ENCODE measurements around the gene MAML3. TPM values are rescaled to one million over a fixed set of nuclear protein-coding genes. Genes with fewer than 3 reads are reported as not detected.

The MAML3 gene
- total RNA-seq, 4 donors from 2014 or later, result 2.4 to 50.5 (median 17.8) TPM

DNA sequence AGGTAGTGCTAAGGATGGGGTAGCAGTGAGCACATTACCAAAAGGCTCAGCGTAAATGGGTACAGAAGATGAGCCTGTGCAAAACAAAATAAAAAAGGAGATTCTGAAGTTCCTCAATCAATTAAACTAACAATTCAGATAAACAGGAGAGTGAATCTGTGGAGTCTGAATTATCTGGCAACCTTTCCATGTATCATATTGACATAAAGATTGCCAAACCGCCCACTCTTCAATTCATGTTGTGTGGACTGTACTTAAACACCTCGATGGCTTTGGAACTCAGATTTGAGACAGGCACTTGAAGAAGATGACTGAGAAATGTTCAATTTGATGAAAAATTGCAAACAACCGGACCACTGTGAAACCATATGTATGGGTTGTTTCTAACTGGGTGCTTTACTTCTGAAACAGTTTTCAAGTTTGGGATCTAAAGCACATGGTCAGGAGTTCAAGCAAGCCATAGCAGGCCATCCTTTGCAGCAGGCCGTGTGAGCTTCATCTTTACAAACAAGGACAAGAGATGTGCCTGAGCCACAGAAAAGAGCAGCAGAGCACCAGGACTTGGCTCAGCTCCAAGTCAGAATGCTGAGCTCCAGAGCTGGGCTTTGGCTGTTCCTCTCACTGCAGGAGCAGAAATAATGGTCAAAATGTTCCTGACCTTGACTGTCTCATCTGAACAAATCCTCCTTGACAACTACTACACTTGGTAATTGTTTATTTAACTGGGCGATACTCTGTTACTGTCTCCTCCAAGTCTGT, 380.2 kb downstream of the MAML3 start:
- TF ChIP-seq, protein P1, sequence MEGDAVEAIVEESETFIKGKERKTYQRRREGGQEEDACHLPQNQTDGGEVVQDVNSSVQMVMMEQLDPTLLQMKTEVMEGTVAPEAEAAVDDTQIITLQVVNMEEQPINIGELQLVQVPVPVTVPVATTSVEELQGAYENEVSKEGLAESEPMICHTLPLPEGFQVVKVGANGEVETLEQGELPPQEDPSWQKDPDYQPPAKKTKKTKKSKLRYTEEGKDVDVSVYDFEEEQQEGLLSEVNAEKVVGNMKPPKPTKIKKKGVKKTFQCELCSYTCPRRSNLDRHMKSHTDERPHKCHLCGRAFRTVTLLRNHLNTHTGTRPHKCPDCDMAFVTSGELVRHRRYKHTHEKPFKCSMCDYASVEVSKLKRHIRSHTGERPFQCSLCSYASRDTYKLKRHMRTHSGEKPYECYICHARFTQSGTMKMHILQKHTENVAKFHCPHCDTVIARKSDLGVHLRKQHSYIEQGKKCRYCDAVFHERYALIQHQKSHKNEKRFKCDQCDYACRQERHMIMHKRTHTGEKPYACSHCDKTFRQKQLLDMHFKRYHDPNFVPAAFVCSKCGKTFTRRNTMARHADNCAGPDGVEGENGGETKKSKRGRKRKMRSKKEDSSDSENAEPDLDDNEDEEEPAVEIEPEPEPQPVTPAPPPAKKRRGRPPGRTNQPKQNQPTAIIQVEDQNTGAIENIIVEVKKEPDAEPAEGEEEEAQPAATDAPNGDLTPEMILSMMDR (IDR thresholded peaks at IDR 0.05), result no peak
- TF ChIP-seq POLR2A (IDR thresholded peaks at IDR 0.05), result no peak
- intact Hi-C loops (cut with DNase I; ENCODE audit: low total_unique reads), result no loop called here
- Histone ChIP-seq H3K4me3 (no peak overlapping the region), H3K4me1 (no peaks in the 10 kb centered on the region), H3K27me3 (no peaks in the 10 kb centered on the region), H3K9me3 (no peaks in the 10 kb centered on the region), H3K36me3 (no peaks in the 10 kb centered on the region), H3K27ac (no peak overlapping the region)
- DNase-seq, result no peak

DNA sequence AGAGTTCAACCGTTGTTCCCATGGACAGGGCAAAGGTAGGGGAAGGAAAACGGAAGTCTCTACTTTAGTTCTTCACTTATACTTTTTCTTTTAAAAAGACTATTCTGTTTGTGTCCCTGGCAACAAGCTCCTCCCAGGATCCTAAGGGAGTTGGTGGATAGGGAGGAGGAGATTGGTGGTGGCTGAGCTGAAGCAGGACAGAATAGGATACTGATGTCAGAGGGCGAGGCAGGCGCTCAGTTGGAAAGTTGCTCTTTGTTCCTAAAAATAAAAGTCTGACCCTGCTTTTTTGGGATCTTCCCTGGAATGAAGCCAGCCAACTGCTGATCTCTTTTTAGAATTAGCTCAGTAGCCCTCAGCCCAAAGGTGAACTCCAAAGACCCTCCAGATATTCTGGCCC, 383.6 kb downstream of the MAML3 start:
- no peak for TF ChIP-seq POLR2A (IDR thresholded peaks at IDR 0.05)
- TF ChIP-seq, protein P1 (IDR thresholded peaks at IDR 0.05), result no peak
- intact Hi-C loops (cut with DNase I; ENCODE audit: low total_unique reads), result no loop called here
- Histone ChIP-seq H3K4me3 (no peak overlapping the region), H3K9me3 (no peaks in the 10 kb centered on the region), H3K27me3 (no peaks in the 10 kb centered on the region), H3K36me3 (no peaks in the 10 kb centered on the region), H3K4me1 (no peaks in the 10 kb centered on the region), H3K27ac (peak overlapping the region; percentile 39 to 48)
- peak; percentile 32 to 61 for DNase-seq

DNA sequence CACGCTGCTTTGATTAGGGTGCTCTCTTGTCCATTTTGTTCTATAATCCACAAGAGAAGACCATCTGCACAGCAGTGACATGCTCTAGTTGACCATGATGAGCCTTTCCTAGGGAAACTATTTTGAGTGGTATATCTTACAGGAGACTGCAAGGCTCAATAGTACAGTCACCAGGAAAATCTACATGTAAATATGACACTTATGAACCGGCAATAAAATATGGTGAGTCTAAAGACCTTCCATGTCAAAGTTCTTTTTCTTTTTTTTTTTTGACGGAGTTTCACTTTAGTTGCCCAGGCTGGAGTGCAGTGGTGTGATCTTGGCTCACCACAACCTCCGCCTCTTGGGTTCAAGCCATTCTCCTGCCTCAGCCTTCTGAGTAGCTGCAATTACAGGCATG, 384.6 kb downstream of the MAML3 start:
- H3K27me3 ChIP-seq, result no peaks in the 10 kb centered on the region
- H3K9me3 ChIP-seq, result no peaks in the 10 kb centered on the region
- intact Hi-C loops (cut with DNase I; ENCODE audit: low total_unique reads), result no loop called here
- H3K36me3 ChIP-seq, result no peaks in the 10 kb centered on the region
- no peak overlapping the region for H3K4me3 ChIP-seq
- H3K27ac ChIP-seq, result no peak overlapping the region
- TF ChIP-seq POLR2A (IDR thresholded peaks at IDR 0.05), result no peak
- TF ChIP-seq, protein P1 (IDR thresholded peaks at IDR 0.05), result no peak
- no peaks in the 10 kb centered on the region for H3K4me1 ChIP-seq
- no peak for DNase-seq

DNA sequence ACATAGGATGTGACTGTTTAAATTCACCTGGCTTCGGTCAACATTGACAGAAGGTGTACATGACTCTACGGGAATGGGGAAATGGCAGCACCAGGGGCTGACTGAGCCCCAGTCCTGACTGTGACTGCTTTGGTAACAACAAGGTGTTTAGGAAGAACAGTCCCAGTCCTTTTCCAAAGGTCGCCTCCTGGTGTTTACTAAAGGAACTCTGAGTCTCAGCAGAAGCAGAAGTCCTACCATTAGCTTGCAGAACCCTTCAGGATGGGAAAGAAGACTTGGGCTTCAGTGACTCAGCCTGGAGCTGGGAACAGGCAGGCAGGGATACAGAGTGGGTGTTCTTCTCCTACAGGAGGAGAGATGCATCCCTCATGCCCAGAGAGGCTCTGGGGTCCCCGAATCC, 385.1 kb downstream of the MAML3 start:
- H3K36me3 ChIP-seq, result no peaks in the 10 kb centered on the region
- no peak for DNase-seq
- H3K4me1 ChIP-seq, result no peaks in the 10 kb centered on the region
- no peaks in the 10 kb centered on the region for H3K27me3 ChIP-seq
- TF ChIP-seq POLR2A (IDR thresholded peaks at IDR 0.05), result no peak
- TF ChIP-seq, protein P1 (IDR thresholded peaks at IDR 0.05), result no peak
- no peak overlapping the region for H3K4me3 ChIP-seq
- H3K27ac ChIP-seq, result no peak overlapping the region
- H3K9me3 ChIP-seq, result no peaks in the 10 kb centered on the region
- intact Hi-C loops (cut with DNase I; ENCODE audit: low total_unique reads), result no loop called here

DNA sequence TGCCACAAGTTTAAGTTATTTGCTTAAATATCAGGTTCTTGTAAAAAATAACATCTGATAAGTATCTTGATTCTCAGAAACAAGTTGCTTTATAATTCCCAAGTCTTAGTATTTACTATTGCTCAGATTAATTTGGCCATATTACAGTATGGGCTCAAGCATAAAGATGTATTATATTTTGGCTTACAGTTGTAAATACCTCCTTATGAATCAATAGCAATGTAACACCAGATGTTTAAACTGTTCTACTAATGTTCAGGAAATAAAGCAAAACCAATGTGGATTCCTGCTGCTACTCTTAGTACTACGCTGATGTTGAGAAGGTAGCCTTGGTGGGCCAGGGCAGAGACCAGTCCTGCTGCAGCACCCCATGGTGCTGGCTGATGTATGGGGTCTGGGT, 385.6 kb downstream of the MAML3 start:
- DNase-seq, result no peak
- no peak overlapping the region for H3K4me3 ChIP-seq
- H3K4me1 ChIP-seq, result no peaks in the 10 kb centered on the region
- no peak for TF ChIP-seq POLR2A (IDR thresholded peaks at IDR 0.05)
- TF ChIP-seq, protein P1 (IDR thresholded peaks at IDR 0.05), result no peak
- no peaks in the 10 kb centered on the region for H3K27me3 ChIP-seq
- H3K9me3 ChIP-seq, result no peaks in the 10 kb centered on the region
- H3K36me3 ChIP-seq, result no peaks in the 10 kb centered on the region
- H3K27ac ChIP-seq, result no peak overlapping the region
- intact Hi-C loops (cut with DNase I; ENCODE audit: low total_unique reads), result no loop called here

Measured in uterus (tissue), 4 donors.